ENCODE data around the gene CTCFL. TPM values are rescaled to one million over a fixed set of nuclear protein-coding genes. Genes with fewer than 3 reads are reported as not detected.

Gene CTCFL
- total RNA-seq, 1 experiment from 2014 or later: not detected

DNA sequence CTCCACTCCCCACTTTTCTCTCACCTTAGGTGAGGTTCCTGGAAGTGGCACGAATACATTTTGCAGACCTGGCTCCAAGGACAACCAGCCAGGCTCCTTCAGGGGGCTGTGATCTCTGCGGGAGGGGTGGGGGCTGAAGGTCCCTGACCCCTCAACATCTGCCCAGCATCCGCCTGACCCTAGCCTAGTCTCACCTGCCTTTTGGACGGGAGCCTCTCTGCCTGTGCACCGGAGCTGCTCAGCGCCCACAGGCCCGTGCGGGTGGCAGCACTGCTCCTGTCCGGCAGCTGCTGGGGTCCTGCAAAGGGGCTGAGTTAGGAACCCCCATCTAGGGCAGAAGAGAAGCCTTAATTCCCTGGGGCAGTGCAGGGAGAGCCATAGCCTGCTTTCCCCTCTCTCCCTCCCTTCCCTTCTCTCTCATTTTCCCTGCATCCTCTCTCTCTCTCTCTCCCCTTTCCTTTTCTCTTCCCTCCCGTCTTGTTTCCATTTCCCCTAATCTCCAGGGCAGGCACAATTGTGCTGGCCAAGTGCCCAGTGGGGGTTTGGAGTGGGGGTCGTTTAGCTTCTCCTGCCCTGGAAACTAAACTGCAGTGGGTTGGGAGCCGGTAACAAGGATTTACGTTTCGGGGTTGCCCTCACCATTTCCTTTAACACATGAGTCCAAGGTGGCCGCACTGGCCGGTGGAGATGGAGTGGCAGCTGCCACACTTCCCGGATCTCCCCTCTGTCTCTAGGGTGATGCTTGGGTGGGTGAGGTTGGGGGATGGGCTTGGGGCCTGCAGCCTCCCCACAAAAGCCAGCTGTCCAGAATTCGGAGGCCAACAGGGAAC lies 54.1 kb downstream of the CTCFL start:
- DNase-seq (ENCODE audit: extremely low read depth, low read depth): no peak

- no peak for DNase-seq (ENCODE audit: extremely low read depth, low read depth)
These were observed 54.8 kb downstream of the CTCFL start for GRCh38 chr20:57470212-57470522.

DNA sequence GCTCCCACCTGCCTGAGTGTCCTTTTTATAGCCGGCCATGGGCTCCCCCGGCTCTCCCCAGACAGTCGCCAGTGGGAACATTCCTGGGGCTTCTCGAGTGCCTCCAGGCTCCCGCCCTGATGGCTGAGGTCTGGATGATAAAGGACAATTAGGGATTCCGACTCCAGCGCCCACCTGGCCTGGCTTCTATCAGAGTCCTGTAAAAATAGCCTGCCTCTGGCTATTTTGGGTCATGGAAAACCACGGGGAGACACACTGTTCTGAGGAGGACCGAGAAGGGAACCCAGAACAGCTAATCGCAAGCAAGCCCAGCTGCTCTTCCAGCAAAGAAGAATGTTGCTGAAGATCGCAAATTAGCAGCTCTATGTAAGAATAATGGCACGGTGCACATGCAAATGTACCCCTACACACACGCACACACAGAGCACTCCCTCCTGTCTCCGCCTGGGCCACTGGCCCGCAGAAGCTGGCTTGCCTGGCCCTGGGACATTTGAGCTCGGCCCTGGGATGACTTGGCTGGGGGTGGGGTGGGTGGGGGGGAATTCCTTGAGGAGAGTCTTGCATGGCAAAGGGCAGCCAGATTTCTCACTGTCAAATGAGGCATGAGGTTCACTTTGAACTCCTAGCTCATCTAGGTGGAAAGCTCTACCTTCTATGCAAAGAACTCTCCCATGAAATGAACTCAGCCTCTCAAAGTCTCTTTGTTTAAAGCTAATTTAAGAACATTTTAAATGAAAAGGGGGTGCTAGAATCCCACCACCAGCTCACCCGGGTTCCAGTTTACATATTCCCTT lies 55.3 kb downstream of the CTCFL start:
- no peak for DNase-seq (ENCODE audit: extremely low read depth, low read depth)

GRCh38 chr20:57468523-57469417 lies 56.2 kb downstream of the CTCFL start:
- DNase-seq (ENCODE audit: extremely low read depth, low read depth): no peak

DNA sequence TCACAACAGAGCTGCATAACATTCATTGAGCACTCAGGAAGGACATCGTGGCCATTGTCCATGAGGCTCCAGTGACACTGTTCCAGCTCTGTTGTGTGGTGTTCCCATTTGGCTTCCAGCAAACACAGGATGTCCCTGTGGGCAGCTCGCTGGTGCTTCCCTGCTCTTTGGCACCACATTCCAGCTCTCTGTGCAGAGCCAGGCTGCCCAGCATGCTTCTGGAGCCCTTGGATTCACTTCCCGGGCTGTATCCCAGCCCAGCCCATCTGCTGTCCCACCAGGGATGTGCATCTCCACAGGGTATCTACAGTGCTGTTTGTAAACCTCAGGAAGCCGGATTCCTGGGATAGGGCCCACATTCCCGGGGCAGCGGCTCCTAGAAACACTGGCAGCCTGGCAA lies 57.2 kb downstream of the CTCFL start:
- DNase-seq (ENCODE audit: extremely low read depth, low read depth): no peak

- no peak for DNase-seq (ENCODE audit: extremely low read depth, low read depth)
These were observed 59.0 kb downstream of the CTCFL start for GRCh38 chr20:57465943-57466342.

DNA sequence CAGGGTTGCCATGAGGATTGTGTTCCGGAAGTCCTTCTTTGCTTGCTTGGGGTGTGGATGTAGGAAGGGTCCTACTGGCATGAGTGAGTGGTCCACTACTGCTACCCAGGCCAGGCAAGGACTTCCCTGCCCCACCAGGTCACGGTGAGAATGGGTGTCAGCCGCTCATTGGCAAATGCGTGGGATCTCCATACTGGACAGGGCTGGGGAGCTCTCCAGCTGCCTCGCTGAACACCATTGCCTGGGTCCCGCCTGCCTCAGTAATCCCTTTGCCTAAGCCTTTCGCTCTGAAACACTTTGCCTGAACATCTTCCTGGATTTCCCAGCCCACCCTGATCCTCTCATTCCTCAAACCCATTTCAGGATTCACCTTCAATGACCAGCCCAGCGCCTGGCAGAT lies 59.5 kb downstream of the CTCFL start:
- no peak for DNase-seq (ENCODE audit: extremely low read depth, low read depth)

GRCh38 chr20:57464642-57465211 lies 60.2 kb downstream of the CTCFL start:
- peak; percentile 20 for DNase-seq (ENCODE audit: extremely low read depth, low read depth)

DNA sequence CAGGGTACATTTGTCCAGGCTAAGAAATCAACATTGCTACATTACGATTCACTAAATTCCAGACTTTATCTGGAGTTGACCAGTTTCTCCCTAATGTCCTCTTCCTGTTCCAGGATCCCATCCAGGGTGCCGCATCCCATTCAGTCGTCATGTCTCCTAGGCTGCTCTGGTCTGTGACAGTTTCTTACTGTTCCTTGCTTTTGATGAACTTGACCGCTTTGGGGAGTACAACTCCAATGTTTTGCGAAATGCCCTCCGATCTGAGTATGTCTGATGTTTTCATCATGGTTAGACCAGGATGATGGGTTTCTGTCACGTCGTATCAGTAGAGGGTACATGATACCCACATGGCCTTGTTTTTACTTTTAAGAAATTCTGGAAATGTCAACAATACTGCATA lies 62.2 kb downstream of the CTCFL start:
- DNase-seq (ENCODE audit: extremely low read depth, low read depth): no peak

GRCh38 chr20:57461726-57462125 lies 63.2 kb downstream of the CTCFL start:
- no peak for DNase-seq (ENCODE audit: extremely low read depth, low read depth)

DNA sequence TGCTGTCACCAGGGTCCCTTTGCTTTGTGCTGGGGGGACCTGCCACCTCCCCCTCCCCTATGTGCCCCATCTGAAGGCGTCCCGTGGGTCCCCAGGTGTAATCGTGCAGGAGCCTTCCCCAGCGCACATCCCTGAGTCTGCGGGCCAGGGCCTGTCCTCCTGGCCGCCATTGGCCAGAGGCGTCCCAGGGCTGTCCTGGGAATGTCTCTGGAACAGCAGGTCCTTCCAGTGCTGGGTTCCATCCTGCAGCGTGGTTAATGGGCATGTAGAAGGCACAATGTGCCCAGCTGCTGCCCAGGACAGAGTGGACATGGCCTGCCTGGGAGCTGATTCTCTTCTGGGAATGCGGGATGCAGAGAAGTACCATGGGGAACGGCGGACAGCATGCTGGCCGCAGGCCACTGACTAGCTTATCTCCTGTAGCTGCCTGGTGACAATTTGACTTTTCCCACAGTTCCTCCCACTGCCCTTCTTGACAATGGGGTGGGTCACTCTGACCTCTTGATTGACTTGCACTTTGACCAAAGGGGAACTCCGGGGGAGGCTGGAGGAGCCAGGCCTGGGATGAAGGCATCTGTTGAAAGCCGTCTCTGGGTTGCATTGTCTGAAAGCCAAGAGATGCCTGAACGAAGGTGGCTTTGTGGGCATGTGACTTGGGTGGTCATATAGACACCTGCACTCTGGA lies 64.0 kb downstream of the CTCFL start:
- DNase-seq (ENCODE audit: extremely low read depth, low read depth): no peak

GRCh38 chr20:57459897-57460296 lies 65.0 kb downstream of the CTCFL start:
- DNase-seq (ENCODE audit: extremely low read depth, low read depth): no peak

DNA sequence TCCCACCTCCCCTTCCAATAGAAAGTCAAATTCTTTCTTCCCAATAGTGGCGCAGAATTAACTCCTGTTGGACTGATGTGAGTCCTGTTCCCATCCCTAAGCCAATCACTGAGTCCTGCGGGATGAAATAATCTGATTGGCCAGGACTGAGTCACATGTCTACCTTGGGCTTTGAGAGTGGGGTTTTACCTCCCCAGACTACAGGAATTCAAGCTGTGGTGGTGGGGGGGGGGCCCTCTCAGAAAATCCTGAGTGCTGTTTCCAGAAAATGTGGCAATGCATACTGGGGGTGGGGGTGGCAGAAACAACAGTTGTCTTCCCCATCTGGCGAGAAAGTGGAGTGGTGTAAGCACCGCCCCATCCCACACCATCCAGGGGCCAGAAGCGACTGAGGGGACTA lies 65.7 kb downstream of the CTCFL start:
- no peak for DNase-seq (ENCODE audit: extremely low read depth, low read depth)

DNA sequence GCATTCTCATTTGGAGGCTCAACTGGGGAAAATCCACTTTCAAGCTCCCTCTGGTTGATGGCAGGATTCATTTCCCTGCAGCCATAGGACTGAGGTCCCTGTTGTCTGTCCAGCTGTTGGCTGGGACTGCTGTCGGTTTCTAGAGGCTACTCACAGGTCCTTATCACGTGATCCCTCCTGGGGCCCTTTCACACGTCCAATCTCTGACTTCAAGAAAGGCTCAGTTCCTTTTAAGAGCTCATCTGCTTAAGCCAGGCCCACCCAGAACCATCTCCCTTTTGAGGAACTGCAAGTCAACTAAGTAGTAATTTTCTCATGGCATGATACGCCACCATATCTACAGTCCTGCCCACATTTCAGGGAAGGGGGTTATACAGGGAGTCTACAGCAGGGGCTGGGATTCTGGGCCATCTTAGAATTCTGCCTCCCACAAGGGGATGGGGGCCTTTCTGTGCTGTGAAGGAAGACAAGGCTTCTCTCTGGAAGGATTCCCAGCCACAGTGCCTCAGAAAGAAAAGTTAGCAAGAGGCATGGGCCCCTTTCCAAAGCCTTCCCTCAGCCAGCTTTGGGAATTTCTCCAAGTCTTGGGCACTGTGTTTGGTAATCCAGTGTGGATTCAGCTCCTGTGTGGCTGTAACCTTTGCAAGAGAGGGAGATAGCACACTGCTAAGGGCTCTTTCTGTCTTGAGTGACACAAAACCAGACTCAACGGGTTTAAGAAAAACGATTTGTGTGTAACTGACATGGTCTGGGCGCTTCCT lies 66.4 kb downstream of the CTCFL start:
- no peak for DNase-seq (ENCODE audit: extremely low read depth, low read depth)

- no peak for DNase-seq (ENCODE audit: extremely low read depth, low read depth)
These were observed 67.5 kb downstream of the CTCFL start for GRCh38 chr20:57457243-57458095.

- no peak for DNase-seq (ENCODE audit: extremely low read depth, low read depth)
These were observed 68.8 kb downstream of the CTCFL start for GRCh38 chr20:57456116-57456515.

DNA sequence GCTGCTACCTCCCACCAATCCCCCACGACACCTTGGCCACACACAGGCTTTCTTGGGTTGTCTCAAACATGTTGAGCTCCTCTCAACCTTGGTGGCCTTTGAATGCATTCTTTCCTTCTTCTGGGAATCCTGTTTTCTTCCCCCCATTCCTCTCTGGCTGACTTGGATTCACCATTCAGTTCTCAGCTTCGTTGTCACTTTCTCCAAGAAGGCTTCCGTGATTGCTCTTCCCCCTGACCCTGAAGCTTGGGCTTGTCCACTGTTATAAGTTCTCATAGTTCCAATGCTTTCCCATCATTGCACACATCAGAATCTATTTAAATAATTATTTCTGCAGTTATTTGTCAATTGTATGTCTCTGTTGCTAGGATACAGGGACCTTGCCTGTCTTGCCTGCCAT lies 69.6 kb downstream of the CTCFL start:
- DNase-seq (ENCODE audit: extremely low read depth, low read depth): no peak

- DNase-seq (ENCODE audit: extremely low read depth, low read depth): no peak
These were observed 72.9 kb downstream of the CTCFL start for GRCh38 chr20:57451795-57452661.

All from NCI-H460 (cell line).